Kidney capillary endothelial cell (primary cell): ENCODE results near the gene CDK12.
A peak's percentile ranks its signal among the peaks of the same experiment; 100 is the strongest.

ENCODE experiments used
- DNase-seq: peaks from one replicate; pipeline ENCODE4 v3.0.0-alpha.2; 2018; ENCODE audit warnings: low spot score

CDK12 gene

GRCh38 chr17:39549747-39550573 is 88.7 kb downstream of the CDK12 start:
- no peak for DNase-seq

GRCh38 chr17:39551879-39552278 is 90.6 kb downstream of the CDK12 start:
- DNase-seq, result peak; percentile 15

GRCh38 chr17:39553341-39553945 is 92.2 kb downstream of the CDK12 start:
- no peak for DNase-seq

- DNase-seq, result no peak
These were observed 94.1 kb downstream of the CDK12 start for GRCh38 chr17:39555368-39555767.

- no peak for DNase-seq
These were observed 95.1 kb downstream of the CDK12 start for GRCh38 chr17:39556423-39556822.

GRCh38 chr17:39562395-39562794 is 101.1 kb downstream of the CDK12 start:
- DNase-seq, result no peak

GRCh38 chr17:39562976-39563375 is 101.7 kb downstream of the CDK12 start:
- no peak for DNase-seq

- no peak for DNase-seq
These were observed 102.2 kb downstream of the CDK12 start for GRCh38 chr17:39563476-39563875.

- no peak for DNase-seq
These were observed 103.0 kb downstream of the CDK12 start for GRCh38 chr17:39564211-39564848.

- no peak for DNase-seq
These were observed 105.0 kb downstream of the CDK12 start for GRCh38 chr17:39566094-39566850.

- DNase-seq, result no peak
These were observed 107.4 kb downstream of the CDK12 start for GRCh38 chr17:39568702-39569101.

- no peak for DNase-seq
These were observed 107.8 kb downstream of the CDK12 start for GRCh38 chr17:39569126-39569525.

- no peak for DNase-seq
These were observed 110.8 kb downstream of the CDK12 start for GRCh38 chr17:39572121-39572520.

GRCh38 chr17:39573447-39574298 is 112.4 kb downstream of the CDK12 start:
- peak; percentile 17 for DNase-seq

GRCh38 chr17:39576187-39576586 is 114.9 kb downstream of the CDK12 start:
- peak; percentile 21 for DNase-seq

- no peak for DNase-seq
These were observed 117.0 kb downstream of the CDK12 start for GRCh38 chr17:39578272-39578671.

- no peak for DNase-seq
These were observed 118.2 kb downstream of the CDK12 start for GRCh38 chr17:39579318-39580081.

GRCh38 chr17:39580082-39580468 is 118.8 kb downstream of the CDK12 start:
- DNase-seq, result no peak

GRCh38 chr17:39581071-39581758 is 119.9 kb downstream of the CDK12 start:
- no peak for DNase-seq

- DNase-seq, result no peak
These were observed 120.4 kb downstream of the CDK12 start for GRCh38 chr17:39581759-39582085.
